CD14-positive monocyte (primary cell): ENCODE data around the gene ZNF740. TPM values are rescaled to one million over a fixed set of nuclear protein-coding genes. Genes with fewer than 3 reads are reported as not detected.

Experiments
- DNase-seq, 3 donors: peaks; one replicate each; pipeline ENCODE4 v3.0.0-alpha.2; 2011 to 2022
- H2AFZ ChIP-seq: 2 replicates; pipeline ENCODE4 v1.6.0; 2012; ENCODE audit warnings: mild to moderate bottlenecking, low read depth, low read length, inconsistent platforms; ENCODE audit not compliant: insufficient read depth, poor library complexity, severe bottlenecking
- H3K27ac ChIP-seq, 2 donors: 1 replicate in 1 of 2; 2 replicates in 1 of 2; pipeline ENCODE4 v1.5.1; 2012 to 2013; ENCODE audit warnings: low read length in 2 of 2, control low read depth in 1 of 2, inconsistent platforms in 1 of 2, low read depth in 1 of 2, mild to moderate bottlenecking in 1 of 2
- H3K27me3 ChIP-seq, 2 donors: one replicate each; pipeline versions ENCODE4 v1.6.0 to v1.6.1; 2011 to 2013; ENCODE audit warnings: low read length in 2 of 2; ENCODE audit not compliant: control insufficient read depth in 2 of 2, insufficient read depth in 2 of 2
- H3K36me3 ChIP-seq, 2 donors: replicated peaks in 1 of 2; 1 replicate in 1 of 2; 2 replicates in 1 of 2; pipeline versions ENCODE4 v1.5.1 to v1.6.1; 2012 to 2013; ENCODE audit warnings: low read length in 2 of 2, control low read depth in 1 of 2, inconsistent platforms in 1 of 2, mild to moderate bottlenecking in 1 of 2; ENCODE audit not compliant: insufficient read depth in 2 of 2, control insufficient read depth in 1 of 2
- H3K4me1 ChIP-seq, 2 donors: 1 replicate in 1 of 2; 2 replicates in 1 of 2; pipeline versions ENCODE4 v1.5.1 to v1.6.1; 2012 to 2013; ENCODE audit warnings: low read length in 2 of 2, control low read depth in 1 of 2, inconsistent platforms in 1 of 2, mild to moderate bottlenecking in 1 of 2, moderate library complexity in 1 of 2; ENCODE audit not compliant: insufficient read depth in 2 of 2, control insufficient read depth in 1 of 2
- H3K4me2 ChIP-seq: replicated peaks from 2 replicates; pipeline ENCODE3; 2012; ENCODE audit warnings: low read length, moderate library complexity, mild to moderate bottlenecking; ENCODE audit not compliant: poor library complexity, severe bottlenecking; ENCODE audit errors: extremely low read depth
- H3K4me3 ChIP-seq, 3 experiments: fragments of 200-600 bp in 1 of 3; sonication (generic) in 1 of 3; replicated peaks in 1 of 3; 1 replicate in 2 of 3; 2 replicates in 1 of 3; pipeline ENCODE4 v1.5.1; 2011 to 2013; ENCODE audit warnings: low read length in 3 of 3, mild to moderate bottlenecking in 3 of 3, control low read depth in 2 of 3, low read depth in 2 of 3, inconsistent platforms in 1 of 3, moderate library complexity in 1 of 3
- H3K79me2 ChIP-seq: 2 replicates; pipeline ENCODE4 v1.6.0; 2012; ENCODE audit warnings: mild to moderate bottlenecking, control low read depth, inconsistent platforms, low read length, moderate library complexity; ENCODE audit not compliant: insufficient read depth
- H3K9ac ChIP-seq: 2 replicates; pipeline ENCODE4 v1.6.0; 2017; ENCODE audit warnings: low read length, mild to moderate bottlenecking; ENCODE audit not compliant: insufficient read depth, poor library complexity, severe bottlenecking
- H3K9me3 ChIP-seq, 2 donors: replicated peaks in 1 of 2; 1 replicate in 1 of 2; 2 replicates in 1 of 2; pipeline versions ENCODE4 v1.5.1 to v1.6.1; 2012 to 2013; ENCODE audit warnings: low read length in 2 of 2, control low read depth in 1 of 2; ENCODE audit not compliant: control insufficient read depth in 1 of 2, insufficient read depth in 1 of 2
- H4K20me1 ChIP-seq: 2 replicates; pipeline ENCODE4 v1.6.0; 2012; ENCODE audit warnings: mild to moderate bottlenecking, low read length, control low read depth, moderate library complexity; ENCODE audit not compliant: insufficient read depth
- H3K27ac Mint-ChIP-seq, 7 donors: one replicate each; pipeline ENCODE4 v1.8.0; 2020; ENCODE audit warnings: mild to moderate bottlenecking in 7 of 7, mixed read lengths in 7 of 7, moderate library complexity in 6 of 7, inconsistent platforms in 2 of 7
- H3K27me3 Mint-ChIP-seq, 3 donors: one replicate each; pipeline ENCODE4 v1.8.0; 2021 to 2022; ENCODE audit warnings: low read depth in 3 of 3, mild to moderate bottlenecking in 3 of 3, mixed read lengths in 3 of 3, moderate library complexity in 3 of 3, inconsistent platforms in 1 of 3
- H3K36me3 Mint-ChIP-seq, 2 donors: one replicate each; pipeline ENCODE4 v1.8.0; 2020; ENCODE audit warnings: mixed read lengths in 2 of 2, inconsistent platforms in 1 of 2, mild to moderate bottlenecking in 1 of 2
- H3K4me1 Mint-ChIP-seq: one replicate; pipeline ENCODE4 v1.8.0; 2020; ENCODE audit warnings: mild to moderate bottlenecking, mixed read lengths
- H3K4me3 Mint-ChIP-seq, 2 donors: one replicate each; pipeline ENCODE4 v1.8.0; 2020; ENCODE audit warnings: mild to moderate bottlenecking in 2 of 2, mixed read lengths in 2 of 2, moderate library complexity in 1 of 2
- H3K9me3 Mint-ChIP-seq, 7 donors: one replicate each; pipeline ENCODE4 v1.8.0; 2020 to 2022; ENCODE audit warnings: mixed read lengths in 7 of 7, mild to moderate bottlenecking in 6 of 7, moderate library complexity in 6 of 7, inconsistent platforms in 2 of 7
- WGBS: methylation state at CpG from one replicate; pipeline ENCODE4 v1.1.5; 2013; ENCODE audit warnings: missing lambda C conversion rate; ENCODE audit not compliant: insufficient coverage; 5-methylcytosine and 5-hydroxymethylcytosine counted together
- intact Hi-C, 2 donors: fragments of 100-400 bp; cut with micrococcal nuclease; formaldehyde crosslinking; loops; one replicate each; pipeline versions ENCODE4 v1.15.0 to v1.15.1; 2023
- polyA plus RNA-seq, 3 donors: library from polyadenylated mRNA; depleted of rRNA in 1 of 3; unstranded in 2 of 3; stranded (reverse) in 1 of 3; fragments of 300-500 nt in 2 of 3; fragments of >200 nt in 1 of 3; fragmentation: Illumina TruSeq in 2 of 3; gene quantifications; 1 replicate in 2 of 3; 2 replicates in 1 of 3; pipeline ENCODE4 v1.2.3, GENCODE V29; 2012 to 2021
- TF ChIP-seq, protein P1 (sequence below): fragments of 200-600 bp; IDR thresholded peaks from one replicate; pipeline ENCODE4 v1.8.0; 2022; ENCODE audit warnings: antibody characterized with exemption, mild to moderate bottlenecking

Gene ZNF740
- polyA plus RNA-seq, 3 donors, result 0.74 to 15.4 (median 1.3) TPM

DNA sequence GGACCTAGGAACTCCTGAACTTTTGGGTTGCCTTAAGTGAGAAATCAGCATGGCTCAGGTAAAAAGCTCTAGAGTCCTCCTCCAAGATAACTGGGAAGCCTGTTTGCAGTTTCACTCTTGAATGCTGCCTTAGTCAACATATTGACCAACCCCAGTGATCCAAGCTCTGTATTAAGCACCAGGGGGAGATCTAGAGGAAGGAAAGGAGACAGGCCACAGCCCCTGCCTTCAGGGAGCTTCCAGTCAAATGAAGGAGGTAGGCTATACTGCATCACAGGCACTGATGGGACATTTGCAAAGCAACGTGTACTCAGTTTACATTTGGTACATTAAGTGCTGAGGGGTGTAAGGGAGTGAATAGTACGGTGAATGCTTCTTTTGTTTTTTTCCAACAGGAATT, 1.4 kb downstream of the ZNF740 start:
- WGBS, result 100% methylated on average over 2 of the region's 2 CpGs
- no peaks in the 10 kb centered on the region for H3K9me3 Mint-ChIP-seq
- no peaks in the 10 kb centered on the region for H3K9me3 ChIP-seq
- peaks cover 34 to 43% of the 10 kb centered on the region in 2 donors for H3K4me1 ChIP-seq
- TF ChIP-seq, protein P1, sequence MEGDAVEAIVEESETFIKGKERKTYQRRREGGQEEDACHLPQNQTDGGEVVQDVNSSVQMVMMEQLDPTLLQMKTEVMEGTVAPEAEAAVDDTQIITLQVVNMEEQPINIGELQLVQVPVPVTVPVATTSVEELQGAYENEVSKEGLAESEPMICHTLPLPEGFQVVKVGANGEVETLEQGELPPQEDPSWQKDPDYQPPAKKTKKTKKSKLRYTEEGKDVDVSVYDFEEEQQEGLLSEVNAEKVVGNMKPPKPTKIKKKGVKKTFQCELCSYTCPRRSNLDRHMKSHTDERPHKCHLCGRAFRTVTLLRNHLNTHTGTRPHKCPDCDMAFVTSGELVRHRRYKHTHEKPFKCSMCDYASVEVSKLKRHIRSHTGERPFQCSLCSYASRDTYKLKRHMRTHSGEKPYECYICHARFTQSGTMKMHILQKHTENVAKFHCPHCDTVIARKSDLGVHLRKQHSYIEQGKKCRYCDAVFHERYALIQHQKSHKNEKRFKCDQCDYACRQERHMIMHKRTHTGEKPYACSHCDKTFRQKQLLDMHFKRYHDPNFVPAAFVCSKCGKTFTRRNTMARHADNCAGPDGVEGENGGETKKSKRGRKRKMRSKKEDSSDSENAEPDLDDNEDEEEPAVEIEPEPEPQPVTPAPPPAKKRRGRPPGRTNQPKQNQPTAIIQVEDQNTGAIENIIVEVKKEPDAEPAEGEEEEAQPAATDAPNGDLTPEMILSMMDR, result no peak
- H3K79me2 ChIP-seq, result peaks cover 47% of the 10 kb centered on the region
- peak overlapping the region in 1 of 2 donors; percentile 89 for H3K27ac ChIP-seq
- no peaks in the 10 kb centered on the region for H3K27me3 ChIP-seq
- peaks cover 31 to 45% of the 10 kb centered on the region in 2 donors for H3K36me3 Mint-ChIP-seq
- H3K4me1 Mint-ChIP-seq, result peaks cover 43% of the 10 kb centered on the region
- H3K9ac ChIP-seq, result no peak overlapping the region
- H3K4me3 Mint-ChIP-seq, result peak overlapping the region in 1 of 2 donors; percentile 93
- peak overlapping the region in 1 of 3 experiments; percentile 90 for H3K4me3 ChIP-seq
- no peak overlapping the region for H2AFZ ChIP-seq
- DNase-seq, result no peak
- peaks cover 49% of the 10 kb centered on the region for H4K20me1 ChIP-seq
- peak overlapping the region; percentile 85 for H3K4me2 ChIP-seq
- peaks cover 32 to 42% of the 10 kb centered on the region in 2 donors for H3K36me3 ChIP-seq
- H3K27ac Mint-ChIP-seq, result peak overlapping the region in 6 of 7 donors; percentile 16 to 89 (median 34)
- no peaks in the 10 kb centered on the region for H3K27me3 Mint-ChIP-seq
- intact Hi-C loops, result no loop called here

DNA sequence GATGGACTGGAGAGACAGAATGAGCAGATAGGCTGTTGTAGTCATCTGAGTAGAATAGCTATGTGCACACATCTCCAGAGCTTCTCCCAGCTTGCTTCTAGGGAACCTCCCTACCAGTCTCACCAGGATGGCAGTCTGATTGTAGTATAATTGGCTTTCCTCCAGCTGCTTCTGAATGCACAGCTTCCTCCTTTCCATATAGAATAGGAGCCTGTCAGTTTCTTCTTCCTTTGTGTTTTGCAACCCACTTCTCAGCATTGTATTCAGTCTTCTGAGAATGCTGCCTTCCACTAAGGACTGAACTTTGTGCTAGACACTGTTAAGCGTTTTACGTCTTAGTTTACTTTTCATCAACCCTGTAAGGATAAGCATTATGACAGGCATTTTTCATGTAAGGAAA, 2.4 kb downstream of the ZNF740 start:
- Histone ChIP-seq H3K27me3 (no peaks in the 10 kb centered on the region), H3K36me3 (peaks cover 42 to 52% of the 10 kb centered on the region in 2 donors), H4K20me1 (peaks cover 56% of the 10 kb centered on the region), H3K27ac (peak overlapping the region in 1 of 2 donors; percentile 89), H3K9ac (no peak overlapping the region), H2AFZ (no peak overlapping the region), H3K9me3 (no peaks in the 10 kb centered on the region), H3K4me1 (peaks cover 34 to 43% of the 10 kb centered on the region in 2 donors), H3K4me3 (peak overlapping the region in 1 of 3 experiments; percentile 90), H3K4me2 (peak overlapping the region; percentile 85), H3K79me2 (peaks cover 47% of the 10 kb centered on the region)
- H3K27ac Mint-ChIP-seq, result peak overlapping the region; percentile 1 to 70 (median 25)
- H3K36me3 Mint-ChIP-seq, result peaks cover 40 to 54% of the 10 kb centered on the region in 2 donors
- no CpG with 5 or more reads among the region's 2 CpGs for WGBS
- TF ChIP-seq, protein P1, result no peak
- peaks cover 47% of the 10 kb centered on the region for H3K4me1 Mint-ChIP-seq
- H3K4me3 Mint-ChIP-seq, result peak overlapping the region in 1 of 2 donors; percentile 64
- H3K27me3 Mint-ChIP-seq, result no peaks in the 10 kb centered on the region
- intact Hi-C loops, result no loop called here
- H3K9me3 Mint-ChIP-seq, result no peaks in the 10 kb centered on the region
- DNase-seq, result peak; percentile 47 to 68 (median 60)
